ENCODE measurements around the gene TPI1. TPM values are rescaled to one million over a fixed set of nuclear protein-coding genes. Genes with fewer than 3 reads are reported as not detected.
"Not testable (repeated sequence)": the region's sequence is repeated elsewhere in the genome, so short reads cannot be mapped to it uniquely, and the experiment has no call there.

The TPI1 gene
- total RNA-seq, 1 donor from 2014 or later, result 804 TPM

- DNase-seq, result no peak
- intact Hi-C loops (cut with DNase I), result no loop called here
- ATAC-seq (ENCODE audit: poor library complexity), result no peak
Observed at GRCh38 chr12:6883252-6883651, 15.9 kb downstream of the TPI1 start.

- ATAC-seq (ENCODE audit: poor library complexity), result no peak
- peak; percentile 31 for DNase-seq
- intact Hi-C loops (cut with DNase I), result no loop called here
Observed at GRCh38 chr12:6883683-6884082, 16.4 kb downstream of the TPI1 start.

GRCh38 chr12:6884539-6884938, 17.2 kb downstream of the TPI1 start:
- DNase-seq (peak; percentile 30), ATAC-seq (ENCODE audit: poor library complexity) (no peak)
- intact Hi-C loops (cut with DNase I), result no loop called here

GRCh38 chr12:6886206-6886999, 19.1 kb downstream of the TPI1 start:
- ATAC-seq (ENCODE audit: poor library complexity); intact Hi-C loops (cut with DNase I): not testable (repeated sequence)

GRCh38 chr12:6887460-6887859, 20.1 kb downstream of the TPI1 start:
- intact Hi-C loops (cut with DNase I), result no loop called here
- no peak for DNase-seq
- no peak for ATAC-seq (ENCODE audit: poor library complexity)

More at GRCh38 chr12:6886206-6886999, 19.1 kb downstream of the TPI1 start:
- DNase-seq, result peak; percentile 3

GRCh38 chr12:6888360-6888759, 21.0 kb downstream of the TPI1 start:
- intact Hi-C loops (cut with DNase I), result no loop called here
- no peak for DNase-seq
- ATAC-seq (ENCODE audit: poor library complexity), result no peak

GRCh38 chr12:6888794-6889193, 21.5 kb downstream of the TPI1 start:
- intact Hi-C loops (cut with DNase I); ATAC-seq (ENCODE audit: poor library complexity): not testable (repeated sequence)
- peak; percentile 1 for DNase-seq

GRCh38 chr12:6889775-6890573, 22.6 kb downstream of the TPI1 start:
- ATAC-seq (ENCODE audit: poor library complexity); intact Hi-C loops (cut with DNase I): not testable (repeated sequence)
- peak; percentile 47 for DNase-seq

GRCh38 chr12:6890789-6891645, 23.7 kb downstream of the TPI1 start:
- peak; percentile 99 for ATAC-seq (ENCODE audit: poor library complexity)
- DNase-seq, result peak; percentile 99
- intact Hi-C loops (cut with DNase I), result no loop called here

GRCh38 chr12:6891646-6892001, 24.3 kb downstream of the TPI1 start:
- intact Hi-C loops (cut with DNase I), result no loop called here
- DNase-seq, result peak; percentile 1
- ATAC-seq (ENCODE audit: poor library complexity), result no peak

- DNase-seq, result peak; percentile 5
- ATAC-seq (ENCODE audit: poor library complexity); intact Hi-C loops (cut with DNase I): not testable (repeated sequence)
Observed at GRCh38 chr12:6892683-6893082, 25.4 kb downstream of the TPI1 start.

GRCh38 chr12:6894321-6894720, 27.0 kb downstream of the TPI1 start:
- no peak for DNase-seq
- ATAC-seq (ENCODE audit: poor library complexity), result no peak
- intact Hi-C loops (cut with DNase I), result no loop called here

- no peak for ATAC-seq (ENCODE audit: poor library complexity)
- intact Hi-C loops (cut with DNase I), result no loop called here
- peak; percentile 2 for DNase-seq
Observed at GRCh38 chr12:6896846-6897435, 29.6 kb downstream of the TPI1 start.

GRCh38 chr12:6899427-6899826, 32.1 kb downstream of the TPI1 start:
- ATAC-seq (ENCODE audit: poor library complexity) (no peak), DNase-seq (no peak)
- intact Hi-C loops (cut with DNase I), result no loop called here

- peak; percentile 72 for DNase-seq
- intact Hi-C loops (cut with DNase I), result no loop called here
- peak; percentile 32 for ATAC-seq (ENCODE audit: poor library complexity)
Observed at GRCh38 chr12:6899837-6900519, 32.6 kb downstream of the TPI1 start.

GRCh38 chr12:6902448-6902847, 35.1 kb downstream of the TPI1 start:
- ATAC-seq (ENCODE audit: poor library complexity) (no peak), DNase-seq (peak; percentile 4)
- intact Hi-C loops (cut with DNase I), result no loop called here

- DNase-seq, result no peak
- no peak for ATAC-seq (ENCODE audit: poor library complexity)
- intact Hi-C loops (cut with DNase I), result no loop called here
Observed at GRCh38 chr12:6903722-6904121, 36.4 kb downstream of the TPI1 start.

All from Right ventricle myocardium superior (tissue), 1 donor.